HTR-8/SVneo (cell line): ENCODE measurements around the gene PNPT1.
"Not testable (repeated sequence)": the region's sequence is repeated elsewhere in the genome, so short reads cannot be mapped to it uniquely, and the experiment has no call there.

ENCODE experiments used
- DNase-seq: peaks from one replicate; pipeline ENCODE4 v3.0.0; 2011; ENCODE audit warnings: low spot score, mixed read lengths; ENCODE audit not compliant: insufficient read length
- FAIRE-seq: peaks from 2 replicates; lab custom pipeline; 2011; peaks lifted over from hg19 to GRCh38; lab: Jason Lieb, UNC

The PNPT1 gene

DNA sequence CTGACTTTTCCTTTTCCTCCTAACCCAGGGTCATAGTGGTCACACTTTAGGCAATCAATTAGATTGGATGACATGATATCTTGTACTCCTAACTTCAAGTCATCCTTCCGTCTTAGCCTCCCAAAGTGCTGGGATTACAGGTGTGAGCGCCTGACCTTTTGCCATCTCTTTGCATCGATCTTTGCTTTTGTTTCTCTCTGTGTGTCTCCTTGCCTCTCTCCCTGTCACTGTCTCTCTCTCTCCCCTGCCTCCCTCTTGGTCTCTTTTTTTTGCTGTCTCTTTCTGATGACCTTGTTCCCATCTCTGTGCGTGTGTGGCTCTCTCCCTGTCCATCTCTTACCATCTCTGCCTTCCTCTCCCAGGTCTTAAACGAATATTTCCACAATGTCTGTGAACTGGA, 904 bp downstream of the PNPT1 start:
- DNase-seq, result not testable (repeated sequence)
- FAIRE-seq, result peak; percentile 49

DNA sequence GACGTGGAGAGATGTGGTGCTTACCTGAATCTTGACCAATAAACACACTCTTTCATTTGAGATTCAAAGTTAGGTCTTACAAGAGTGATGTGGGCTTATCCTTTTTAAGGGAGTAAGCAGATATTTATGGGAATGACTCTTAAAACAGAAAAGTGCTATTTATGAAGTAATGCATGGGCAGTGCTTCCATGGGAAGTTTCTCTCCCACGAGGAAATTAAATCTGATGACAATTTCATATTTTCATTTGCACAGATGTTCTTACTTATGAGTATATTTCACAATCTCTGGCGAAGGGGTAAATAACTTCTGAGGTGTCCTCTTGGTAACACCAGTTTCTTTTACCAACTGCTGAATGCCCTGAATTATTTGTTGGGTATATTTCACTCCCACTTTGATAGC, 21.0 kb downstream of the PNPT1 start:
- FAIRE-seq (no peak), DNase-seq (no peak)

GRCh38 chr2:55668956-55669355, 24.7 kb downstream of the PNPT1 start:
- FAIRE-seq (no peak), DNase-seq (no peak)

- FAIRE-seq, result no peak
- no peak for DNase-seq
These were observed 40.4 kb downstream of the PNPT1 start for GRCh38 chr2:55653255-55653654.

GRCh38 chr2:55649211-55649610, 44.4 kb downstream of the PNPT1 start:
- DNase-seq (no peak), FAIRE-seq (no peak)

GRCh38 chr2:55636831-55637230, 56.8 kb downstream of the PNPT1 start:
- FAIRE-seq (no peak), DNase-seq (no peak)

- FAIRE-seq (no peak), DNase-seq (no peak)
These were observed 64.7 kb downstream of the PNPT1 start for GRCh38 chr2:55628931-55629330.

DNA sequence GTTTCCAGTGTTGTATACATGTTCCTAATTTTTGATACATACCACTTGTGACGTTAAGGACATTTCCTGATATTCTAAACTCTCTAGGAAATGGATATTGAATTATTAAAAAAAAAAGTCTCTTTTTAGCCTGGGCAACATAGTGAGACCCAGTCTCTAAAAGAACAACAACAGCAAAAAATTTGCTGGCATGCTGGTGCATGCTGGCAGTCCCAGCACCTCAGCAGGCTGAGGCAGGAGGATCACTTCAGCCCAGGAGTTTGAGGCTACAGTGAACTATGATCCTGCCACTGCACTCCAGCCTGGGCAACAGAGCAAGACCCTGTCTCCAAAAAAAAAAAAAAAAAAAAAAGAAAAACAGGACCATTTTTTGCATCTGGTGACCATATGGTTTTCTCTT, 65.7 kb downstream of the PNPT1 start:
- FAIRE-seq, result no peak
- DNase-seq, result no peak

DNA sequence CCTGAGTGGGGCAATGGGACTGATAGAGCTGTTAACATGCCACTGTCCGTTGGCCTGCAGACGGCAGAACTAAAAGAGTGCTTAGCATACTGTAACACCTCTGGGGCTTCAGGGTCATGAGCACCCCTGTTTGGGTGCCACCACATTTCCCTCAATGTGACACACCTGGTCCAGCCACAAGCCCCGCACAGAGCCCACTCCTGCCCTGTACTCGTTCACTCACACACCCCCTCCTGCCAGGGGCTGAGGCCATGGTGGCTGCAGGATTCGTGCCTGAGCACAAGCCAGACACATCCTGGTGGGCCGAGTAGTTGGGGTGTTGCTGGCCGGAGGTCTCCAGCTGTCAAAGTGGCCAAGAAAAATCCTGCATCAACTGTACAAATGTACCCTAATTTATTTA, 71.8 kb downstream of the PNPT1 start:
- DNase-seq (no peak), FAIRE-seq (no peak)

DNA sequence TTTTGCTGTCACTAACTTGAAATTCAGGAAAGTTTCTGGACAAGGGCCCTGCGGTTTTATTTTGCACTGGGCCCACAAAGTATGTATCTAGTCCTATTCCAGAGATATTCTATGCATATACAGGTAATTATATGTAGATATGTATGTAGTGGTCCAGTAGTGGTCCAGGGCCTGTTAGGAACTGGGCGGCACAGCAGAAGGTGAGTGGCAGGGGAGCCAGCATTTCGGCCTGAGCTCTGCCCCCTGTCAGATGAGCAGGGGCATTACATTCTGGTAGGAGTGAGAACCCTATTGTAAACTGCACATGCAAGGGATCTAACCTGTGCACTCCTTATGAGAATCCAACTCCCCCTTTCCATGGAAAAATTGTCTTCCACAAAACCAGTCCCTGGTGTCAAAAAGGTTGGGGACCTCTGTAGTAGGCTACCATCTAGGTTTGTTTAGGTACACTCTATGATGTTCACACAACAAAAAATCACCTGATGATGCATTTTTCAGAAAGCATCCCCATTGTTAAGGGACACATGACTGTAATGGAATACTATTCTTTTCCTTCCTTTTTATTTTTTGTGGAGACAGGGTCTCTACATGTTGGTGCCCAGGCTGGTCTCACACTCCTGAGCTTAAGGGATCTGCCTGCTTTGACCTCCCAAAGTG, 73.4 kb downstream of the PNPT1 start:
- FAIRE-seq (no peak), DNase-seq (no peak)

DNA sequence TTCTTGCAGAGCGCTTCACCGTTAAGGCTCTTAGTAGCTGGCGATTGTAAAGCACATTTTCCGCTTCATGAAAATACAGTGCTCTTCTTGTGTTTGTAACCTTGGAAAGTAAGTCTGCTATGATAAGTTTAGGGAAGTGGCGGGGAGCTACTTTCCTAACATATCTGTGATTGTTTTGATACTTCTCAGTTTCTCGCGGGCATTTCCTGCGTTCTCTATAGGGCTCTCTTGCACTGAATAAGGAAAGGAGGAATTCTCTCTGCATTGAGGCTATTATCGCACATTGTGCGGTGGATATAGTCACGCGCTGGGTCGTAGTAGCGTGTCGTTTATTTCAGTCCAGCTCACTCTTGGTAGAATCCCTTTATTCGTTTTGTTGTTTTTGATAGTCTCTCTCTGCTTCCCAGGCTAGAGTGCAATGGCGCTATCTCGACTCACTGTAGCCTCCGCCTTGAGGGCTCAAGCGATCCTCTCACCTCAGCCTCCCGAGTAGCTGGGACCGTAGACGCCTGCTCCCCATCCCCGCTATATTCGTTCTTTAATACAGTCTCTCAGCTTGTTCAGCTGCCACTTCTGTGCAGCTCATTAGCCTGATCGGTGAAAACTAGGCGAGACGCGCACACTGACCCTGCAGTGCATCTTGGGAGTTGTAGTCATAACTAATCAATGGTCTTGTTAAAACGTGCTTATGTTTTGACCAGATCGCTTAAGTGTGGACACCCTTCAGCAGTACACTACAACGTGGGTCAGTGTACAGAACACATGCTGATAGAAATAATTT, 75.2 kb downstream of the PNPT1 start:
- FAIRE-seq (peak; percentile 65), DNase-seq (peak; percentile 78)

DNA sequence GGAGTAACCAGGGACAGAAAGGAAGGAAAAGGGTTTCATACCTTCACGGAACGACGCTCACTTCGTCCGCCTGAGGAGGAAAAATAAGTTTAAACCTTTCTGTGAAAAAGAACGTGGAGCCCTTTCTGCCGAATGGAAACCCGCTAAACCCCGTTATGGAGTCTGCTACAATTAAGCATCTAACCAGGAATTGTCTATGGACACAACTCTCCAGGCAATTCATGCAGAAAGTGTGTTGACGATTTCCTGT, 75.7 kb downstream of the PNPT1 start:
- FAIRE-seq, result no peak
- no peak for DNase-seq

- DNase-seq (peak; percentile 98), FAIRE-seq (peak; percentile 96)
These were observed 76.2 kb downstream of the PNPT1 start, which contains the start of gene PPP4R3B for GRCh38 chr2:55617175-55618024. Gene PPP4R3B, minus strand, starts transcription at chr2:55617622. Its CDS starts 337 bp downstream, at chr2:55617285.

DNA sequence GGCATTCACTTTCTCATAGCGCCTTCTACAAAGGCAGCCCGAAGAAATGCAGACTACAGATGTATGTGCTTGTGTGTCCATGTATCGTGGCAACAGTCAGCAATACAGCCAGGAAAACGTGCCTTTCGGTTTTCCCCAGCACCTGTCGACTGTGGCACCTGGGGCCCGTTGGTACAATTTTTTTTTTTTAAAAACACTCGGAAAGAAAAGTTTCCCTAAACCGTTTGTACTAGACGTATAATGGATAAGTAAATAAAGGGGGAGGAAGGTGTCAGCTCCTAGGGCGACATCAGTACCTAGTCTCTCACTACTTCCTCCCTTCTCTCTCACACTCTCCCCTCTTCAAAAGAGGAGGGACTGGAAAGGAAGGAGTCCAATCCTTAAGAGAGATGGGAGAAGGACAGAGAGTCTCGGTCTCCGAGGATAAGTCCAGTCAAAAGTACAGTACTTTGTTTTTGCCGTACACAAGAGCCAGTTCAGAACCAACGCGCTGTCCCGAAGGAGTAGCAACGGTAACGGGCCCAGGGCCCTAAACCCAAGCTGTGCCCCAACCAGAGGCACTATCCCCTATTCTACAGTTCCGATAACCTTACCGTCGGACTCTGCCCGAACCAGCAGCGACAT, 77.0 kb downstream of the PNPT1 start:
- peak; percentile 68 for FAIRE-seq

GRCh38 chr2:55611997-55612396, 81.6 kb downstream of the PNPT1 start:
- FAIRE-seq (no peak), DNase-seq (no peak)

More for the DNA sequence above, 77.0 kb downstream of the PNPT1 start:
- DNase-seq, result peak; percentile 38

DNA sequence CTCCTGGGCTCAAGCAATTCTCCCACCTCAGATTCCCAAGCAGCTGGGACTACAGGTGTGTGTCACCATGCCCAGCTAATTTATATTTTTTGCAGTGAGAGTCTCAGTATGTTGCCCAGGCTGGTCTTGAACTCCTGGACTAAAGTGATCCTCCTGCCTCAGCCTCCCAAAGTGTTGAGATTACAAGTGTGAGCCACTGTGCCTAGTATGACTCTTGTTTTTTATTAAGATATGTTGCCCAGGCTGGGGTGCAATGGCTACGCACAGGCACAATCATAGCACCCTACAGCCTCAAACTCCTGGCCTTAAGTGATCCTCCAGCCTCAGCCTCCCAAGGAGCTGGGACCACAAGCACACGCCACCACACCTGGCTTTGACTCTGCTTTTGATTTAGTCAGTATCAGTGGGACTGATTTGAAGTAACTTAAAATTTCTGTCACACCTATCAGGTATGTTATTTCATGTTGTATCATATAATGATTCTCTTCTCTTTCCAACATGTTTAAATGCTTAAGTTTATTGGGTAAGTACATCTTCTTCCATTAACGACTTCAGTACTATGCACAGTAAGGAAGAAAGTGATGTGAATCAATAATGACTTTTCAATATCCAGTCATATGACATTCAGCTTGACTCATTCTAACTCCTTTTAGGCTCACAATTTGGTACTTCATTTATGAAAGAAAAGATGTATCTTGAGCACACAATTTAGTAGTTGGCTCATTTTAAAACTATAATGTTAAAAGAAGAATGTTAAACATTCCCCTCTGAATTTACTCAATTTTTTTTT, 82.5 kb downstream of the PNPT1 start:
- no peak for DNase-seq

GRCh38 chr2:55609938-55610578, 83.6 kb downstream of the PNPT1 start:
- DNase-seq (no peak), FAIRE-seq (no peak)

More for the DNA sequence above, 82.5 kb downstream of the PNPT1 start:
- no peak for FAIRE-seq

DNA sequence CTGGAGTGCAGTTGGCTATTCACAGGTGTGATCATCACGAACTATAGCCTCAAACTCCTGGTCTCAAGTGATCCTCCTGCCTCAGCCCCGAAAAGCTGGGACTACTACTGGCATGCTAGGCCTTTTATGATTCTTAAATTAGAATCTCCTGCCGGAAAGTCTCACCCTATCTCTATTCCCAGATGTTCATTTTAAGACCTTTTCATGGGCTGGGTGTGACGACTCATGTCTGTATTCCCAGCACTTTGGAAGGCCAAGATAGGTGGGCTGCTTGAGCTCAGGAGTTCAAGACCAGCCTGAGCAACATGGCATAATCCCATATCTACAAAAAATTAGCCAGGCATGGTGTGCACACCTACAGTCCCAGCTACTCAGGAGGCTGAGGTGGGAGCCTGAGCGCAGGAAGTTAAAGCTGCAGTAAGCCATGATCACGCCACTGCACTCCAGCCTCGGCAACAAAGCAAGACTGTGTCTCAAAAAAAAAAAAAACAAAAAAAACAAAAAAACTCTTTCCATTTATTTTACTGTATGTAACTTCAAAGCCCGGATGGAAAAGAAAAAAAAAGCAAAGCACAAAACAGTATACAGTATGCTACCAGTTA, 84.3 kb downstream of the PNPT1 start:
- FAIRE-seq (no peak), DNase-seq (no peak)

DNA sequence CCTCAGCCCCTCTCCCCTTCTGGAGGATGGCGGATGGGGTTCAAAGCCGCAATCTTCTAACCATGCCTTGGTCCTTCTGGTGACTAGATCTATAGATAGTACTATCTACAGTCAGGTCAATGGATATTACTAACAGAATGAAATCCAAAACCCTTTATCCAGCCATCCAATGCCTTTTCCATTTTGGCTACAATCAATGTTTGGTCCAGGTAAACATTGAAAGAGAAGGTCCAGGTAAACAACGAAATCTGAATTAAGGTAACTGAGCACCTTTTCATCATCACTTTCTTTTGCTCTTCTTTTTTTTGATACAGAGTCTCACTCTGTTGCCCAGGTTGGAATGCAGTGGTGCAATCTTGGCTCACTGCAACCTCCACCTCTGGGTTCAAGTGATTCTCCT, 85.9 kb downstream of the PNPT1 start:
- FAIRE-seq, result no peak
- DNase-seq, result no peak
